GM19035 (cell line): Measurements from ENCODE around the gene TCP11L2.
"Not testable (repeated sequence)": the region's sequence is repeated elsewhere in the genome, so short reads cannot be mapped to it uniquely, and the experiment has no call there.

ENCODE experiments used
- ATAC-seq: cut with Tn5 transposase; IDR thresholded peaks from one replicate; pipeline ENCODE4 v1.9.1; 2021; ENCODE audit not compliant: unreplicated experiment

The TCP11L2 gene

GRCh38 chr12:106304797-106305196, 2.3 kb downstream of the TCP11L2 start:
- ATAC-seq = no peak

- no peak for ATAC-seq
These were observed 2.8 kb downstream of the TCP11L2 start for GRCh38 chr12:106305376-106305775.

GRCh38 chr12:106307181-106307580, 4.6 kb downstream of the TCP11L2 start:
- ATAC-seq = no peak

GRCh38 chr12:106308121-106308520, 5.6 kb downstream of the TCP11L2 start:
- ATAC-seq = no peak

- no peak for ATAC-seq
These were observed 6.1 kb downstream of the TCP11L2 start for GRCh38 chr12:106308611-106309010.

GRCh38 chr12:106309671-106310505, 7.4 kb downstream of the TCP11L2 start:
- no peak for ATAC-seq

GRCh38 chr12:106310687-106311086, 8.2 kb downstream of the TCP11L2 start:
- no peak for ATAC-seq

- ATAC-seq = no peak
These were observed 8.6 kb downstream of the TCP11L2 start for GRCh38 chr12:106311139-106311538.

- not testable (repeated sequence) for ATAC-seq
These were observed 10.9 kb downstream of the TCP11L2 start for GRCh38 chr12:106313413-106313812.

- ATAC-seq = no peak
These were observed 13.0 kb downstream of the TCP11L2 start for GRCh38 chr12:106315523-106315922.

GRCh38 chr12:106317406-106318082, 15.0 kb downstream of the TCP11L2 start:
- no peak for ATAC-seq

- no peak for ATAC-seq
These were observed 18.8 kb downstream of the TCP11L2 start for GRCh38 chr12:106321139-106321850.

GRCh38 chr12:106323537-106323936, 21.0 kb downstream of the TCP11L2 start:
- no peak for ATAC-seq

GRCh38 chr12:106327309-106327869, 24.9 kb downstream of the TCP11L2 start:
- no peak for ATAC-seq

- no peak for ATAC-seq
These were observed 26.2 kb downstream of the TCP11L2 start for GRCh38 chr12:106328735-106329134.

GRCh38 chr12:106329231-106329982, 26.9 kb downstream of the TCP11L2 start:
- ATAC-seq = no peak

- ATAC-seq = no peak
These were observed 29.1 kb downstream of the TCP11L2 start for GRCh38 chr12:106331599-106331998.

- ATAC-seq = no peak
These were observed 30.0 kb downstream of the TCP11L2 start for GRCh38 chr12:106332536-106332935.

- no peak for ATAC-seq
These were observed 30.5 kb downstream of the TCP11L2 start for GRCh38 chr12:106333010-106333409.

GRCh38 chr12:106333756-106334155, 31.2 kb downstream of the TCP11L2 start:
- ATAC-seq = no peak
